Stimulated activated naive CD4-positive, alpha-beta T cell treated with Interleukin-2 at 50 U/mL for 16 hours (primary cell): ENCODE measurements around the gene GPR146.

Experiments used
- DNase-seq: peaks from one replicate; lab custom pipeline; 2025; lab: John Stamatoyannopoulos, UW

GPR146 gene

GRCh38 chr7:1011297-1012003 lies 32.9 kb upstream of the GPR146 start:
- no peak for DNase-seq

- no peak for DNase-seq
Observed at GRCh38 chr7:1012004-1012715, 32.2 kb upstream of the GPR146 start.

- no peak for DNase-seq
Observed at GRCh38 chr7:1012716-1013095, 31.6 kb upstream of the GPR146 start.

- DNase-seq: no peak
Observed at GRCh38 chr7:1013581-1013980, 30.8 kb upstream of the GPR146 start.

- no peak for DNase-seq
Observed at GRCh38 chr7:1014681-1015080, 29.7 kb upstream of the GPR146 start.

GRCh38 chr7:1015196-1016121 lies 28.9 kb upstream of the GPR146 start:
- DNase-seq: no peak

- no peak for DNase-seq
Observed at GRCh38 chr7:1016577-1017531, 27.5 kb upstream of the GPR146 start.

GRCh38 chr7:1017586-1018333 lies 26.6 kb upstream of the GPR146 start:
- no peak for DNase-seq

GRCh38 chr7:1018334-1018695 lies 26.0 kb upstream of the GPR146 start:
- no peak for DNase-seq

GRCh38 chr7:1019255-1019785 lies 25.0 kb upstream of the GPR146 start:
- DNase-seq: no peak

- no peak for DNase-seq
Observed at GRCh38 chr7:1019789-1020610, 24.3 kb upstream of the GPR146 start.

- no peak for DNase-seq
Observed at GRCh38 chr7:1020849-1021251, 23.5 kb upstream of the GPR146 start.

GRCh38 chr7:1021366-1021765 lies 23.0 kb upstream of the GPR146 start:
- no peak for DNase-seq

- no peak for DNase-seq
Observed at GRCh38 chr7:1021931-1022330, 22.4 kb upstream of the GPR146 start.

- no peak for DNase-seq
Observed at GRCh38 chr7:1022356-1022755, 22.0 kb upstream of the GPR146 start.

- DNase-seq: no peak
Observed at GRCh38 chr7:1022801-1023465, 21.4 kb upstream of the GPR146 start.

GRCh38 chr7:1024331-1024841 lies 20.0 kb upstream of the GPR146 start:
- DNase-seq: no peak

GRCh38 chr7:1024876-1025742 lies 19.2 kb upstream of the GPR146 start:
- no peak for DNase-seq
